ENCODE results near the gene PRAMEF13.
"Not testable (repeated sequence)": the region's sequence is repeated elsewhere in the genome, so short reads cannot be mapped to it uniquely, and the experiment has no call there.

PRAMEF13 gene, protein sequence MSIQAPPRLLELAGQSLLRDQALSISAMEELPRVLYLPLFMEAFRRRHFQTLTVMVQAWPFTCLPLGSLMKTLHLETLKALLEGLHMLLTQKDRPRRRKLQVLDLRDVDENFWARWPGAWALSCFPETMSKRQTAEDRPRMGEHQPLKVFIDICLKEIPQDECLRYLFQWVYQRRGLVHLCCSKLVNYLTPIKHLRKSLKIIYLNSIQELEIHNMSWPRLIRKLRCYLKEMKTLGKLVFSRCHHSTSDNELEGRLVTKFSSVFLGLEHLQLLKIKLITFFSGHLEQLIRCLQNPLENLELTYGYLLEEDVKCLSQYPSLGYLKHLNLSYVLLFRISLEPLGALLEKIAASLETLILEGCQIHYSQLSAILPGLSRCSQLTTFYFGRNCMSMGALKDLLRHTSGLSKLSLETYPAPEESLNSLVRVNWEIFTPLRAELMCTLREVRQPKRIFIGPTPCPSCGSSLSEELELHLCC

DNA sequence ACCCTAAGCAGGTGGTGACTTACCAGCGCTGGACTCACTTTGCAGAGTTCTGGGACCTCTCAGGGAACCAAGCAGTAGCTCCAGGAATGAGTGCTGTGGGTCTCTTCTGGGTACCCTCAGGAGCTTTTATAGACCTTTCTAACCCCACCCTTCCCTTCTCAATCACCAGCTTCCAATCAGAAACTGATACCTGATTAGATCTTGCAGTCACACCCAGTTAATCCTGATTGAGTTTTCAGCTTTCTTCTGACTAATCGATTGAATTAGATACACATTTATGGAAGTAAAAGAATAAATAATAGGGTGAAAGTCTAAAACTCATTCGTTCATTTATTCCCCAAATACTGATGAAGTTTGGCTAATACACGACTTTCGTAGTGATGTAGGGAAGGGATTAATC, at the start of gene PRAMEF13:
TSS of gene PRAMEF13 (minus strand) at position 101 of the 400 bp plus-strand sequence. CDS start 1,820 bp downstream, outside the sequence.
- H3K4me1 ChIP-seq (ENCODE audit: control insufficient read depth, insufficient read depth, low read length); H3K27ac ChIP-seq (ENCODE audit: extremely low read depth, low read depth, low read length); H3K9me3 ChIP-seq (ENCODE audit: control insufficient read depth, insufficient read depth, low read depth, low read length); POLR2A ChIA-PET; H3K4me3 ChIP-seq (ENCODE audit: low read depth, low read length); H3K36me3 ChIP-seq (ENCODE audit: control insufficient read depth in 2 of 2, insufficient read depth in 1 of 2, low read length in 2 of 2); CTCF ChIA-PET: not testable (repeated sequence)

DNA sequence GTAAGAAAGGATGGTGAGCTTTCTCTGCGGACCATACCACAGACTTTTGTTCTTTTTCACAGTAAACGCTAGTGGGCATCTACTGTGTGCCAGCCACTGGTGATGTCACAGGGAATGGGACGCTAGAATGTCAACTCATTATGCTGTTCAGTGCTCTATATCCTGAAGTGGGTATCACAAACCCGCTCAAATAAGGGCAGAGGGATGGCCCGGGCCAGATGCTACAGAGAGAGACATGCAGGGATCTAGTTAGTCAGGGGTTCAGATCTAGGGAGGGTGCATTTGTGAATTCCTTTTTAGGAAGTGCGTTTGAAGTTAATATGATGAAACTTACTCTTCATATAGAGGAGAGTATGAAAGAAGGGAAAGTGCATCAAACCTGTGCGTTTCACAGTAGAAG, 45.9 kb upstream of the PRAMEF13 start:
- POLR2A ChIA-PET, CTCF ChIA-PET: not testable (repeated sequence)

DNA sequence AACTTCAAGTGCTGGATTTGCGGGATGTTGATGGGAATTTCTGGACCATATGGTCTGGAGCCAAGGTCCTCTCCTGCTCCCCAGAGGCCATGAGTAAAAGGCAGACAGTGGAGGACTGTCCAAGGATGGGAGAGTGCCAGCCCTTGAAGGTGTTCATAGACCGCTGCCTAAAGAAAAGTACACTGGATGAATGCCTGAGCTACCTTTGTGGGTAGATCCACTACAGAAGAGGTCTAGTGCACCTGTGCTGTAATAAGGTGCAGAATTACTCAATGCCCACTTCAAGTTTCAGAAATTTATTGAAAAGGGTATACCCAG, 45.3 kb upstream of the PRAMEF13 start:
- H3K36me3 ChIP-seq (ENCODE audit: control insufficient read depth in 2 of 2, insufficient read depth in 1 of 2, low read length in 2 of 2); CTCF ChIA-PET; H3K4me1 ChIP-seq (ENCODE audit: control insufficient read depth, insufficient read depth, low read length); H3K27ac ChIP-seq (ENCODE audit: extremely low read depth, low read depth, low read length); POLR2A ChIA-PET; H3K9me3 ChIP-seq (ENCODE audit: control insufficient read depth, insufficient read depth, low read depth, low read length); H3K4me3 ChIP-seq (ENCODE audit: low read depth, low read length): not testable (repeated sequence)

More for the DNA sequence above, 45.9 kb upstream of the PRAMEF13 start:
- not testable (repeated sequence) for H3K27ac ChIP-seq (ENCODE audit: extremely low read depth, low read depth, low read length); H3K36me3 ChIP-seq (ENCODE audit: control insufficient read depth in 2 of 2, insufficient read depth in 1 of 2, low read length in 2 of 2); H3K4me1 ChIP-seq (ENCODE audit: control insufficient read depth, insufficient read depth, low read length); H3K9me3 ChIP-seq (ENCODE audit: control insufficient read depth, insufficient read depth, low read depth, low read length); H3K4me3 ChIP-seq (ENCODE audit: low read depth, low read length)

DNA sequence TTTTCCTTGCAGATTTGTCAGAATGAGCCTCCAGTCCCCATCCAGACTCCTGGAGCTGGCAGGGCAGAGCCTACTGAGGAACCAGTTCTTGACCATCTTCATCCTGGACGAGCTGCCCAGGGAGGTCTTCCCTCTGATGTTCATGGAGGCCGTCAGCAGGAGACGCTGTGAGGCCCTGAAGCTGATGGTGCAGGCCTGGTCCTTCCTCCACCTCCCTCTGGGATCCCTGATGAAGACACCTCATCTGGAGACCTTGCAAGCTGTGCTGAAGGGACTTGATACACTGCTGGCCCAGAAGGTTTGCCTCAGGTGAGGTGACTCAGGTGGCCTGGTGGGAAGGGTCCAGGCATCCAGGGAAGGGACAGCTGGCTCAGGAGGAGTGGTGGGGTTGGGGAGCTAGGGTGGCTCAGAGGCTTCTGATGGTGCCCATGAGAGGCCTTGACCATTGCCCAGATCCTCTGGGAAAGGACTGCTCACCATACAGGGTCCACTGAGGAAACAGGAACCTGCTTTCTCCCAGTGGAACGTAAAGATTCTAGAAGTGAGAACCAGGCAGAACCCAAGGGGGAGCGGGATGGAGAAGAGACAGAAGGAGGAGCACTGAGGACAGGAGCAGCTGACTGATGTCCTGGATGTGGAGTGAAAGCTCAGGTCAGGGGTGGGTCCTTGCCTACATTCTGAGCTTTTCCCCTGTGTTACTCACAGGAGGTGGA, 44.8 kb upstream of the PRAMEF13 start:
- H3K27ac ChIP-seq (ENCODE audit: extremely low read depth, low read depth, low read length); H3K4me3 ChIP-seq (ENCODE audit: low read depth, low read length); H3K4me1 ChIP-seq (ENCODE audit: control insufficient read depth, insufficient read depth, low read length); POLR2A ChIA-PET; CTCF ChIA-PET; H3K9me3 ChIP-seq (ENCODE audit: control insufficient read depth, insufficient read depth, low read depth, low read length); H3K36me3 ChIP-seq (ENCODE audit: control insufficient read depth in 2 of 2, insufficient read depth in 1 of 2, low read length in 2 of 2): not testable (repeated sequence)

DNA sequence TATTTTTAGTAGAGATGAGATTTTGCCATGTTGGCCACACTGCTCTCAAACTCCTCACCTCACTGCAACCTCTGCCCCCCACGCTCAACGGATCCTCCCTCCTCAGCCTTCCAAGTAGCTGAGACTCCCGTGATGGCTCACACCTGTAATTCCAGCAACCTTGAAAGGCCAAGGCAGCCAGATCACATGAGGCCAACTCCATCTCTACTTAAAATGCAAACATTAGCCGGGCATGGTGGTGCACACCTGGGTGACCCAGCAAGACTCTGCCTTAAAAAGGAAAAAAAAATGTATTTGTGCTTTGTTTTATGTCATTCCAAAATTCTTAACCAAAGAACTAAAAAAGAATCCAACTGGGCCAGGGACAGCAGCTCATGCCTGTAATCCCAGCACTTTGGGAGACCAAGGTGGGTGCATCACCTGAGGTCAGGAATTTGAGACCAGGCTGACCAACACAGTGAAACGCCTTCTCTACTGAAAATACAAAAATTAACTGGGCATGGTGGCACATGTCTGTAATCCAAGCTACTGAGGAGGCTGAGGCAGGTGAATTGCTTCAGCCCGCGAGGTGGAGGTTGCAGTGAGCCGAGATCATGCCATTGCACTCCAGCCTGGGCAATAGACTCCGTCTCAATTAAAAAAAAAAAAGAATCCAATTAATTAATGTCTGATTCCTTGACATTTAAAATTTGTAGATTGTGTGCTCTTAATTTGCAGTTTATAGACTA, 42.5 kb upstream of the PRAMEF13 start:
- POLR2A ChIA-PET; H3K4me3 ChIP-seq (ENCODE audit: low read depth, low read length); H3K9me3 ChIP-seq (ENCODE audit: control insufficient read depth, insufficient read depth, low read depth, low read length); H3K36me3 ChIP-seq (ENCODE audit: control insufficient read depth in 2 of 2, insufficient read depth in 1 of 2, low read length in 2 of 2); H3K27ac ChIP-seq (ENCODE audit: extremely low read depth, low read depth, low read length); CTCF ChIA-PET; H3K4me1 ChIP-seq (ENCODE audit: control insufficient read depth, insufficient read depth, low read length): not testable (repeated sequence)

GRCh38 chr1:13239633-13240032, 38.4 kb upstream of the PRAMEF13 start:
- H3K27ac ChIP-seq (ENCODE audit: extremely low read depth, low read depth, low read length); H3K9me3 ChIP-seq (ENCODE audit: control insufficient read depth, insufficient read depth, low read depth, low read length); POLR2A ChIA-PET; H3K4me3 ChIP-seq (ENCODE audit: low read depth, low read length); CTCF ChIA-PET; H3K36me3 ChIP-seq (ENCODE audit: control insufficient read depth in 2 of 2, insufficient read depth in 1 of 2, low read length in 2 of 2); H3K4me1 ChIP-seq (ENCODE audit: control insufficient read depth, insufficient read depth, low read length): not testable (repeated sequence)

- POLR2A ChIA-PET; H3K4me1 ChIP-seq (ENCODE audit: control insufficient read depth, insufficient read depth, low read length); H3K36me3 ChIP-seq (ENCODE audit: control insufficient read depth in 2 of 2, insufficient read depth in 1 of 2, low read length in 2 of 2); H3K4me3 ChIP-seq (ENCODE audit: low read depth, low read length); H3K9me3 ChIP-seq (ENCODE audit: control insufficient read depth, insufficient read depth, low read depth, low read length); CTCF ChIA-PET; H3K27ac ChIP-seq (ENCODE audit: extremely low read depth, low read depth, low read length): not testable (repeated sequence)
Observed at GRCh38 chr1:13237572-13237971, 36.4 kb upstream of the PRAMEF13 start.

GRCh38 chr1:13234057-13234456, 32.8 kb upstream of the PRAMEF13 start:
- H3K27ac ChIP-seq (ENCODE audit: extremely low read depth, low read depth, low read length); POLR2A ChIA-PET; H3K36me3 ChIP-seq (ENCODE audit: control insufficient read depth in 2 of 2, insufficient read depth in 1 of 2, low read length in 2 of 2); H3K4me3 ChIP-seq (ENCODE audit: low read depth, low read length); CTCF ChIA-PET; H3K9me3 ChIP-seq (ENCODE audit: control insufficient read depth, insufficient read depth, low read depth, low read length); H3K4me1 ChIP-seq (ENCODE audit: control insufficient read depth, insufficient read depth, low read length): not testable (repeated sequence)

All from HEK293 (cell line).